H1 (cell line): Measurements from ENCODE around the gene DHX9.

ENCODE experiments used
- ATF2 ChIP-seq: IDR thresholded peaks from 2 replicates; pipeline ENCODE4 v1.6.1; 2012; ENCODE audit warnings: low read length, inconsistent platforms
- BRCA1 ChIP-seq: IDR thresholded peaks from 2 replicates; pipeline ENCODE4 v1.6.1; 2012; ENCODE audit warnings: low read depth, low read length, improper control_type of control experiment
- CHD1 ChIP-seq: IDR thresholded peaks from 2 replicates; pipeline ENCODE4 v1.6.1; 2012; ENCODE audit warnings: low read depth, low read length, improper control_type of control experiment
- CTCF ChIP-seq, 3 experiments: IDR thresholded peaks; 1 replicate in 2 of 3; 2 replicates in 1 of 3; pipeline versions ENCODE4 v1.5.1 to v1.6.1; 2011; ENCODE audit warnings: low read length in 3 of 3, mild to moderate bottlenecking in 3 of 3, inconsistent platforms in 2 of 3, low read depth in 1 of 3, moderate library complexity in 1 of 3; ENCODE audit not compliant: insufficient read depth in 1 of 3; ENCODE audit errors: control extremely low read depth in 1 of 3
- EZH2 ChIP-seq: fragments of 200-600 bp; sonication (generic); IDR thresholded peaks from 2 replicates; pipeline ENCODE4 v1.7.1; 2012; ENCODE audit warnings: low read depth, mild to moderate bottlenecking, moderate library complexity, low read length, inconsistent platforms; ENCODE audit not compliant: severe bottlenecking
- FOSL1 ChIP-seq: IDR thresholded peaks from 2 replicates; pipeline ENCODE4 v1.6.1; 2011; ENCODE audit warnings: mild to moderate bottlenecking, low read depth, low read length, moderate library complexity; ENCODE audit not compliant: insufficient read depth
- JUND ChIP-seq: IDR thresholded peaks from 2 replicates; pipeline ENCODE4 v1.6.1; 2011; ENCODE audit warnings: mild to moderate bottlenecking, improper control_type of control experiment, low read length
- NRF1 ChIP-seq: IDR thresholded peaks from 2 replicates; pipeline ENCODE4 v1.6.1; 2011; ENCODE audit warnings: mild to moderate bottlenecking, low read depth, low read length, improper control_type of control experiment
- POLR2A ChIP-seq, 2 experiments: IDR thresholded peaks; 1 replicate in 1 of 2; 2 replicates in 1 of 2; pipeline ENCODE4 v1.6.1; 2011; ENCODE audit warnings: low read depth in 2 of 2, low read length in 2 of 2, mild to moderate bottlenecking in 2 of 2; ENCODE audit errors: control extremely low read depth in 1 of 2
- RAD21 ChIP-seq, 2 experiments: IDR thresholded peaks in 1 of 2; conservative IDR thresholded peaks in 1 of 2; 2 replicates each; pipeline ENCODE4 v1.6.1; 2011; ENCODE audit warnings: low read depth in 2 of 2, low read length in 2 of 2, improper control_type of control experiment in 1 of 2, inconsistent platforms in 1 of 2, mild to moderate bottlenecking in 1 of 2, moderate library complexity in 1 of 2
- RFX5 ChIP-seq: IDR thresholded peaks from 2 replicates; pipeline ENCODE4 v1.6.1; 2011; ENCODE audit warnings: low read depth, low read length, improper control_type of control experiment, borderline replicate concordance

- TF ChIP-seq EZH2 (no peak), BRCA1 (no peak), JUND (no peak), ATF2 (no peak), NRF1 (no peak), CTCF (IDR thresholded peaks at IDR 0.05; ENCODE audit: control extremely low read depth in 1 of 3, insufficient read depth in 1 of 3, low read depth in 1 of 3, low read length in 3 of 3) (no peak), RAD21 (IDR thresholded peaks at IDR 0.05 in 1 of 2, conservative IDR thresholded peaks at IDR 0.05 in 1 of 2; ENCODE audit: low read depth in 2 of 2, low read length in 2 of 2) (no peak), RFX5 (no peak), FOSL1 (no peak), CHD1 (no peak), POLR2A (IDR thresholded peaks at IDR 0.05; ENCODE audit: control extremely low read depth in 1 of 2, low read depth in 2 of 2, low read length in 2 of 2) (no peak)
These were observed 66.2 kb downstream of the DHX9 start for GRCh38 chr1:182905321-182905720.
